Measurements from ENCODE around the gene C5orf34.
A peak's percentile ranks its signal among the peaks of the same experiment; 100 is the strongest.
"Not testable (repeated sequence)": the region's sequence is repeated elsewhere in the genome, so short reads cannot be mapped to it uniquely, and the experiment has no call there.

Gene C5orf34

GRCh38 chr5:43514816-43515677 is at the start of gene C5orf34:
TSS of gene C5orf34 (minus strand) at chr5:43515148. CDS start at chr5:43509339, 5,809 bp downstream.
- intact Hi-C loops (cut with DNase I): loop anchor here (2.0 kb wide), 1 partner anchor 32 kb away; the partner anchor contains the start of gene TMEM267
- peak; percentile 90 to 99 (median 96) for DNase-seq

DNA sequence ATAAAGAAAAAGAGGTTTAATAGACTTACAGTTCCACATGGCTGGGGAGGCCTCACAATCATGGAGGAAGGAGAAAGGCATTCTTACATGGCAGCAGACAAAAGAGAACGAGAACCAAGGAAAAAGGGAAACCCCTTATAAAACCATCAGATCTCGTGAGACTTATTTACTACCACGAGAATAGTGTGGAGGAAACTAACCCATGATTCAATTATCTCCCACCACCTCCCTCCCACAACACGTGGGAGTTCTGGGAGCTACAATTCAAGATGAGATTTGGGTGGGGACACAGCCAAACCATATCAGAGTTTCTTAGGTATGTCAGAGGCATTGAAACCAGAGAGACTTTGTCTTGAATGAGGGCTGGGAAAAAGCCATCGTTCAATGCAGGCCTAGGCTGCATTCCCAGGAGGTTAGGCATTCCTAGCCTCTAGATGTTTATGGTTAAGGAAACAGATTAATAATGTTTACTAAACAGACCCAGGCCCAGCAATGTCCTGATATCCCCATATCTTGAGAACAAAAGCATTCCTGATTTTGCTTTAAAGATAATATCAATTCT is 49.4 kb upstream of the C5orf34 start:
- intact Hi-C loops (cut with DNase I): no loop called here
- no peak for DNase-seq

DNA sequence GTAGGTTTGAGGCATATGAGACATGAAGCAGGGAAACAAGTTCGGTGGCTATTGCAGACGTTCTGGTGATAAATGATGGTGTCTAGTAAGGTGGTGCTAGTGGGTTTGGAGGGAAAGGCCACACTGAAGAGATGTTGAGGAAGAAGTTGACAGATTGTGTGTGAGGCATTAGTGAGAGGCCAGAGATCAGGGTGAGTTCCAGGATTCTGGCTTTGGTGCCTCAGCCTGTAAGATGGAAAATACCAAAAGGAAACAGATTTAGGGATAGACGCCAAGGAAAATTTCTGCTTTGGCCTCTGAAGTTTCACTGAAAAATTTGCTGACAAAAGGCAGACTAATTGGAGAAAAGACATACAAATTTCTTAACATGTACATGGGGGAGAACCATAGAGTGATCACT is 48.4 kb upstream of the C5orf34 start:
- intact Hi-C loops (cut with DNase I): no loop called here
- DNase-seq: no peak

DNA sequence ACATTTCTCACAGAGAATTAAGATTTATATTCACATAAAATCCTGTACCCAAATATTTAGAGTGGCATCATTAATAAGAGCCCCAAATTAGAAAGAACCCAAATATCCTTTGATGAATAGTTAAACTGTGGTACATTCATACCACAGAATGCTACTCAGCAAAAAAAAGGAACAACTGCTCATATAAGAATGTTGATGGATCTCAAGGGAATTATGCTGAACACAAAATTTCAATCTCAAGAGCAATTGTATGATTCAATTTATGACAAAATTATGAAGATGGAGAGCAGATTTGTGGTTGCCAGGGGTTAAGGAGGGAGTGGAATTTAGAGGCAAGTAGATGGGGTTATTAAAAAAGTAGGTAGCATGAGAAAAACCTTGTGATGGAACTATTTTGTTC is 46.4 kb upstream of the C5orf34 start:
- DNase-seq: no peak
- intact Hi-C loops (cut with DNase I): no loop called here

- intact Hi-C loops (cut with DNase I): no loop called here
- no peak for DNase-seq
Observed at GRCh38 chr5:43560128-43560527, 45.2 kb upstream of the C5orf34 start.

DNA sequence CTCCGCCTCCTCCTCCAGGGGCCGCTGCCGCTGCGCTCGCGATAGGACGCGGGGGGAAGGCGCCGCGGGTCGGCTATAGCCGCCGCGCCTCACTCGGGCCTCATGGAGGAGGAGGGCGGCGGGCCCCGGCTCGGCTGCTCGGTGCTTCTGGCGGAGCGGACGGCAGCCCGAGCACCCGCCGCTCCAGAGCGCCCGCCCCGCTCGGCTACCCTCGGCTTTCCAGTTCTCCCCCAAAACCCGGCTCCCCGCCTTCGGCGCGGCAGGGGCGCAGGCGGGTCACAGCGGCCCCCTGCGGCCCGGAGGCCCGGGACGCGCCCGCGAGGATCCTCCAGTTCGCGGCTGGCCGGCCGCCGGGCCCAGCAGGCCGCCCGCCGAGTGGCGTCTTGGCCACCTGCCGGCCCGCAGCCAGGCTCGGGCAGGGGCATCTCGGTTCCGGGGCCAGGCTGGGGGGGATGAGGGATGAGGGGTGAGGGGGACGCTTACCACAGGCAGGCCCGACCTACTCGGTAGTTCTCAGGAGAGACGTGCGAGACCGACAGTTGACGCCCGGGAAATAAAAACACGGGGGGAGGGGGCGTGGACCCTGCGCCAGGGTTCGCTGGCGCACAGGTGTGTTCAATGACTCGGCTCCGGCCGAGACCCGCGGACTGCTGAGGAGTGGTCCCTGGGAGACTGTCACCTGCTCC is 42.1 kb upstream of the C5orf34 start, which contains the start of gene PAIP1:
PAIP1 (minus strand) TSS at position 221 of the 686 bp plus-strand sequence. CDS start 231 bp downstream, outside the sequence.
- DNase-seq: peak; percentile 60 to 96 (median 72)
- intact Hi-C loops (cut with DNase I): loop anchor here (2.0 to 10.0 kb wide), 3 partner anchors 46 to 242 kb away; partner anchors contain the start of genes HMGCS1, NNT and TMEM267

- intact Hi-C loops (cut with DNase I): loop anchor here (2.0 to 10.0 kb wide), 3 partner anchors 46 to 242 kb away; partner anchors contain the start of genes HMGCS1, NNT and TMEM267
- DNase-seq: not testable (repeated sequence)
Observed at GRCh38 chr5:43556607-43556856, 41.6 kb upstream of the C5orf34 start.

DNA sequence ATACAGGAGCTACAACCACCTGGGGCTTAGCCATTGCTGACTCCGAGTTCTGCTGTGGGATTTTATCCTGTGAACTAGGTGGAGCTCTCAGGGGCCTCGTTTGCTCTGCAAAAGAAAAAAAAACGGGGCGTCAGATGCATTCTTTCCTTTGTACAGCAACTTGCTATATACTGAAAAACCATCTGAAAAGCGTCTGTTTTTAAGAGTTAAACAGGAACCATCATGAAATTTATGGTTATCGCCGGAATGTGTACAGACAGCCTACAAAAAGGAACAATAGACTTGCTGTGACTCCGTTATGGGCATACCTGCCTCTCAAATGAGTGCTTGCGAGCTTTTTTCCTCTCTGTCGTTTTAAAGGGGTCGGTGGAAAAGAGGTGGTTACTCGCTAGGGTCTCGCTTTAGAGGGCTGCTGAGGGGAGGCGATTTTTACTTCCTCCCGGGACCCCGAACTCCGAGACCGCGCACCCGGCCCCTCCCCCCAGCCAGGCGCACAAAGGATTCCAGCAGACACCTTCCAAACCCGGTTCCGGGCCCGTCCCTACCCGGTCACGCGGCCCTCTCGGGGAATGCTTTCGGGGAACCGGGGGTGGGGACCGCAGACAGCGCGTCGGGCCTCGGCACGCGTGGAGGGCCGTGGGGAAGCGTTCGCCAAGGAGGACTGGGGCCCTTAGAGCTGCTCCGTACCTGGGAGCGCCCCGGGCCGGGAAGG is 41.1 kb upstream of the C5orf34 start:
- intact Hi-C loops (cut with DNase I): loop anchor here (2.0 to 10.0 kb wide), 3 partner anchors 47 to 241 kb away; partner anchors contain the start of genes HMGCS1, NNT and TMEM267
- DNase-seq: peak; percentile 29 to 92 (median 54)

- intact Hi-C loops (cut with DNase I): loop anchor here (10.0 kb wide), 1 partner anchor 240 kb away; the partner anchor contains the start of gene HMGCS1
- no peak for DNase-seq
Observed at GRCh38 chr5:43554497-43554896, 39.5 kb upstream of the C5orf34 start.

DNA sequence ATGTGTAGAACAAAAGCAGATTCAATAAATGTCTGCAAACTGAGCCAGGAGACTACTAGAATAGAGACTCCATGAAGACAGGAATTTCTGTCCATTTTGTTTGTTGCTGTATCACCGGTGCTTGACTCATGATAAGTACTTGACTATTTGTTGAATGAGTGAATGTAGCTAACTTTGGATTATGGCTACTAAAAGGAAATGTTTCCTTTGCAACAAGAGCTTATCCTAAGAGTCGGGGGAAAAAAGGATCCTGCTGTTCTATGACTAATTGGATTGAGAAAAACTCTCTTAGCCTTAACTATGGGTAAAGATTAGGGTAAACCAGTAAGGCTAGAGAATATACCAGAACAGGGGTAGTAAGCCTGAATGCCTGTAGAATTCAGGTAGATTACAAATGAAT is 38.4 kb upstream of the C5orf34 start:
- no peak for DNase-seq
- intact Hi-C loops (cut with DNase I): loop anchor here (10.0 kb wide), 1 partner anchor 239 kb away; the partner anchor contains the start of gene HMGCS1

GRCh38 chr5:43551731-43552130 is 36.8 kb upstream of the C5orf34 start:
- intact Hi-C loops (cut with DNase I): loop anchor here (10.0 kb wide), 1 partner anchor 237 kb away; the partner anchor contains the start of gene HMGCS1

GRCh38 chr5:43549272-43549671 is 34.3 kb upstream of the C5orf34 start:
- intact Hi-C loops (cut with DNase I); DNase-seq: not testable (repeated sequence)

More at GRCh38 chr5:43551731-43552130, 36.8 kb upstream of the C5orf34 start:
- no peak for DNase-seq

DNA sequence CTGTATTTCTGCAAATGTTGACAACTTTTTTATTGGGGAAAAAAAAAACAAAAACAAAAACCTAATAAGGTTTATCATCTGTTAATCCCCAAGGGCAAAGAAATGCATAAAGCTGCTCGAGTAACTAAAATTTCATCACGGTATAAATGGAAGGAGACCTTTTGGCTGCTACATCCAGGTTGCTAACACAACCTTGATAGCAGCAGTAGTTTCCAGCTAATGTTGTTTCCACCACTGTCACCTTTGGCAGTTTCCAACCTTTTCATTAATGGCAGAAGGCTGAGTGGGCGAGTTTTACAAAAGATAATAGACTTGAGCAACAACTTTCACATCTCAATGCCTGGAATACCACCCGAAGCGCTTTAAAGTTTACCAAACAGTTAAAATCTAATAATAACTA is 33.4 kb upstream of the C5orf34 start:
- intact Hi-C loops (cut with DNase I): no loop called here
- DNase-seq: no peak

- no peak for DNase-seq
- intact Hi-C loops (cut with DNase I): no loop called here
Observed at GRCh38 chr5:43547532-43547931, 32.6 kb upstream of the C5orf34 start.

GRCh38 chr5:43543434-43543833 is 28.5 kb upstream of the C5orf34 start:
- intact Hi-C loops (cut with DNase I): no loop called here
- DNase-seq: no peak

GRCh38 chr5:43540746-43541145 is 25.8 kb upstream of the C5orf34 start:
- no peak for DNase-seq
- intact Hi-C loops (cut with DNase I): no loop called here

- DNase-seq: no peak
- intact Hi-C loops (cut with DNase I): no loop called here
Observed at GRCh38 chr5:43536972-43537371, 22.0 kb upstream of the C5orf34 start.

- DNase-seq: no peak
- intact Hi-C loops (cut with DNase I): no loop called here
Observed at GRCh38 chr5:43533646-43534045, 18.7 kb upstream of the C5orf34 start.

DNA sequence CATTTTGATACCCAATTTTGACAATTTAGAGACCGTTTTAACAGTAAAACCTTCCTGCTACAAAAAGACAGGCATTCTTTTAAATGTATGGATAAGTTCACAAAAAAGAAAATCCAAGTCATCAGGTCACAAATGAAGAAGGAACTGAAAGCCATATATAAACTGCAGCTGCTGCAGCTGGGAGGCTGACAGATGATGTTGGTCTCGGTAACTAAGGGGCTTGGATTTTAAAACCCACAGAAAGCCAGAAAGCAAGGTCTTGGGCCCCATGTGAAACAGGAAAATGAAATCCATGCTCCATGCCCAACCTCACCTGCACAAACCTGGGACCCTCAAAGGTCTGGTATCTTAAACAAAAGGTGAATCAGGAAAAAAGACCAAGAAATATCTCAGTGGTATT is 15.7 kb upstream of the C5orf34 start:
- intact Hi-C loops (cut with DNase I): no loop called here
- DNase-seq: no peak

DNA sequence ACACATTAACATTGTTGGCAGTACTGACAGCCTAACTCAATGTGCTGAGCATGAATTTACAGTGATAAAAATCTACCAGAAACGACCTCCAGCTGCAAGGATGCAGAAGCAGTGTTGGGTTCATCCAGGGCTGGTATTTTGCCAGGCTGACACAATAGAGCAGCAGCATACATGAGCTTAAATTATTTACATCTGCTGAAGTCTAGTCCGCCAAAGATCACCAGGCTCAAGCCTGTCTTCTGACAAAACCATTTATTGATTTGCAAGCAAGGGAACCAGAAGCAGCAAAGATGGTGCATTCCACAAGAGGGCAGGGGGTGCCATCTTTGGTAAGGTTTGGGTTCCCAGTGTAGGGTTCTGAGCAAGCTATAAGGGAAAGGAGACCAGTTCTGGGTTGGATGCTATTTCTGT is 8.7 kb upstream of the C5orf34 start:
- intact Hi-C loops (cut with DNase I): no loop called here
- DNase-seq: no peak

Measured in posterior cingulate gyrus (tissue), 11 donors.